ENCODE measurements around the gene LLGL1.
A peak's percentile ranks its signal among the peaks of the same experiment; 100 is the strongest.

The LLGL1 gene

DNA sequence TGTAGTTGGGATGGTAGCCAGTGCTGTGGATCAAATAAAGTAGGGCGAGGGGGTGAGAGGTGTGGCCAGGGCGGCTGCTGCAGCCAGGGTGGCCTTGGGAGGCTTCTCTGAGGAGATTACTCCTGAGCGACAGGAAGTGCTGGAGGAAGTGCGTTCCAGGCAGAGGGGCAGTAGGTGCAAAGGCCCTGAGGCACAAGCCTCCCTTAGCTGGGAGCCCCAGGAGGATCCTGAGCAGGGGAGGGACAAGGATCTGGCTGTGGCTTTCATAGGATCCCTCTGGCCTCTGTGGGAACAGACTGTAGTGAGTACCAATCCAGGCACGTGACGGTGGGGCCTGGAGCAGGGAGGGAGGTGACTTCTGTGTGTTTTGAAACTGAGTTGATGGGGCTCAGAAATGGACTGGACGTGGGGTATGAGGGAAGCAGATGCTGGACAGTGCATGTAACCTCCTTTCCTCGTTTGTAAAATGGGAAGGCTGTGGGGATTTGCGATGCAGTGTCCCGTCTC, 2.8 kb downstream of the LLGL1 start:
- H4K20me1 ChIP-seq (ENCODE audit: insufficient read depth, low read length, poor library complexity, severe bottlenecking), result peaks cover 7% of the 10 kb centered on the region
- no peaks in the 10 kb centered on the region for H3K9me3 ChIP-seq (ENCODE audit: insufficient read depth, low read depth, low read length)
- H3K79me2 ChIP-seq (ENCODE audit: insufficient read depth, low read length), result peaks cover 32% of the 10 kb centered on the region
- H3F3A ChIP-seq (ENCODE audit: low read depth), result no peaks in the 10 kb centered on the region
- no peaks in the 10 kb centered on the region for H3K36me3 ChIP-seq (ENCODE audit: insufficient read depth, low read length)
- peaks cover 22% of the 10 kb centered on the region for H3K4me1 ChIP-seq (ENCODE audit: insufficient read depth, low read length, poor library complexity, severe bottlenecking)
- H3K9me2 ChIP-seq (replicated peaks; ENCODE audit: low read depth, low read length), result no peaks in the 10 kb centered on the region
- no peak for TF ChIP-seq EZH2phosphoT487 (IDR thresholded peaks at IDR 0.05; ENCODE audit: borderline replicate concordance)
- TF ChIP-seq, protein P1, sequence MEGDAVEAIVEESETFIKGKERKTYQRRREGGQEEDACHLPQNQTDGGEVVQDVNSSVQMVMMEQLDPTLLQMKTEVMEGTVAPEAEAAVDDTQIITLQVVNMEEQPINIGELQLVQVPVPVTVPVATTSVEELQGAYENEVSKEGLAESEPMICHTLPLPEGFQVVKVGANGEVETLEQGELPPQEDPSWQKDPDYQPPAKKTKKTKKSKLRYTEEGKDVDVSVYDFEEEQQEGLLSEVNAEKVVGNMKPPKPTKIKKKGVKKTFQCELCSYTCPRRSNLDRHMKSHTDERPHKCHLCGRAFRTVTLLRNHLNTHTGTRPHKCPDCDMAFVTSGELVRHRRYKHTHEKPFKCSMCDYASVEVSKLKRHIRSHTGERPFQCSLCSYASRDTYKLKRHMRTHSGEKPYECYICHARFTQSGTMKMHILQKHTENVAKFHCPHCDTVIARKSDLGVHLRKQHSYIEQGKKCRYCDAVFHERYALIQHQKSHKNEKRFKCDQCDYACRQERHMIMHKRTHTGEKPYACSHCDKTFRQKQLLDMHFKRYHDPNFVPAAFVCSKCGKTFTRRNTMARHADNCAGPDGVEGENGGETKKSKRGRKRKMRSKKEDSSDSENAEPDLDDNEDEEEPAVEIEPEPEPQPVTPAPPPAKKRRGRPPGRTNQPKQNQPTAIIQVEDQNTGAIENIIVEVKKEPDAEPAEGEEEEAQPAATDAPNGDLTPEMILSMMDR (conservative IDR thresholded peaks at IDR 0.05; ENCODE audit: low read length), result no peak
- peak overlapping the region; percentile 8 for H3K9ac ChIP-seq (ENCODE audit: low read depth, low read length, poor library complexity, severe bottlenecking)
- no peaks in the 10 kb centered on the region for H3K27me3 ChIP-seq (ENCODE audit: insufficient read depth, low read length, poor library complexity, severe bottlenecking)
- no peak overlapping the region for H2AFZ ChIP-seq (ENCODE audit: low read length)
- H3K4me3 ChIP-seq (ENCODE audit: low read length, poor library complexity, severe bottlenecking), result peak overlapping the region; percentile 0
- peak overlapping the region; percentile 99 for H3K4me2 ChIP-seq (ENCODE audit: low read depth, low read length, poor library complexity, severe bottlenecking)

DNA sequence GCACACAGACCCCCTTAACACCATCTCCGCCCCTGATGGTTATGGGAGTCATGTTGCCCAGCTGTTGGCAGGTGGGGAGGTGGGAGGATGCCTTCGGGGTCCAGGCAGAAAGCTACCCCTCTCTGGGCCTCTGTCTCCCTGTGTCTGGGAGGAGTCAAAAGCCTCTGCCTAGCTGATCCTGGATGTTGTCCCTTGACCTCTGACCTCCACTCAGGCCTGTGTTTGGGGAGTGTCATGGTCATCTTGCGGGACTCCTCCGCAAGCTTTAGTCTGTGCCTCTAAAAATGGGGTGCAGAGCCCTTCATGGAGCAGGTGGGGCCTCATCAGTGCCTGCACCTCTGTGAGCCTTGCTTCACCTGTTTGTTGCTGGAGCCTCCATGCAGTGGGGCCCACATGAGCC, 3.8 kb downstream of the LLGL1 start:
- Histone ChIP-seq H2AFZ (ENCODE audit: low read length) (no peak overlapping the region), H3K9me3 (ENCODE audit: insufficient read depth, low read depth, low read length) (no peaks in the 10 kb centered on the region), H3K27me3 (ENCODE audit: insufficient read depth, low read length, poor library complexity, severe bottlenecking) (no peaks in the 10 kb centered on the region), H3K4me2 (ENCODE audit: low read depth, low read length, poor library complexity, severe bottlenecking) (peak overlapping the region; percentile 13), H3K4me3 (ENCODE audit: low read length, poor library complexity, severe bottlenecking) (no peak overlapping the region), H3K9ac (ENCODE audit: low read depth, low read length, poor library complexity, severe bottlenecking) (no peak overlapping the region), H3K79me2 (ENCODE audit: insufficient read depth, low read length) (peaks cover 32% of the 10 kb centered on the region), H3F3A (ENCODE audit: low read depth) (no peaks in the 10 kb centered on the region), H3K4me1 (ENCODE audit: insufficient read depth, low read length, poor library complexity, severe bottlenecking) (peaks cover 22% of the 10 kb centered on the region), H3K9me2 (replicated peaks; ENCODE audit: low read depth, low read length) (no peaks in the 10 kb centered on the region), H4K20me1 (ENCODE audit: insufficient read depth, low read length, poor library complexity, severe bottlenecking) (peaks cover 7% of the 10 kb centered on the region), H3K36me3 (ENCODE audit: insufficient read depth, low read length) (no peaks in the 10 kb centered on the region; the same call in 1 of the 2 replicates)
- TF ChIP-seq EZH2phosphoT487 (IDR thresholded peaks at IDR 0.05; ENCODE audit: borderline replicate concordance), result no peak
- TF ChIP-seq, protein P1 (conservative IDR thresholded peaks at IDR 0.05; ENCODE audit: low read length), result no peak

DNA sequence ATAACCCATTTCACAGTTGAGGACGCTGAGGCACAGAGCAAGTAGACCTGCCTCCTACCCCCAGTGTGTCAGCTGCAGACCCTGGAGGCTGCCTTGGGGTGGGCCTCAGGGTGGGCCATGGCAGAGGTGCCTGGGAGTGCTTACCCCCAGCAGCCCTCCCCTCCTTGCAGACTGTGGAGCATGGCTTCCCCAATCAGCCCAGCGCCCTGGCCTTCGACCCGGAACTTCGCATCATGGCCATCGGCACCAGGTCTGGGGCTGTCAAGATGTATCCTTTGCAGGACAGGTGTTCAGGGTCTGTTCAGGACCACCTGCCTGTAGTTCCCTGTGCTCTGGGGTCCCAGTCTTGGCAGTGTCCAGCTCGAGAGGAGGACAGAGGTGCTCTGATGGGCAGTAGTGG, 4.3 kb downstream of the LLGL1 start:
- TF ChIP-seq, protein P1 (conservative IDR thresholded peaks at IDR 0.05; ENCODE audit: low read length), result no peak
- no peak for TF ChIP-seq EZH2phosphoT487 (IDR thresholded peaks at IDR 0.05; ENCODE audit: borderline replicate concordance)
- H3K9me2 ChIP-seq (replicated peaks; ENCODE audit: low read depth, low read length), result no peaks in the 10 kb centered on the region
- H3K36me3 ChIP-seq (ENCODE audit: insufficient read depth, low read length), result no peaks in the 10 kb centered on the region; the same call in 1 of the 2 replicates
- H3K79me2 ChIP-seq (ENCODE audit: insufficient read depth, low read length), result peaks cover 32% of the 10 kb centered on the region
- H4K20me1 ChIP-seq (ENCODE audit: insufficient read depth, low read length, poor library complexity, severe bottlenecking), result peaks cover 7% of the 10 kb centered on the region
- H3K4me2 ChIP-seq (ENCODE audit: low read depth, low read length, poor library complexity, severe bottlenecking), result no peak overlapping the region
- H3K27me3 ChIP-seq (ENCODE audit: insufficient read depth, low read length, poor library complexity, severe bottlenecking), result no peaks in the 10 kb centered on the region
- H3F3A ChIP-seq (ENCODE audit: low read depth), result no peaks in the 10 kb centered on the region
- no peak overlapping the region for H2AFZ ChIP-seq (ENCODE audit: low read length)
- no peaks in the 10 kb centered on the region for H3K9me3 ChIP-seq (ENCODE audit: insufficient read depth, low read depth, low read length)
- H3K9ac ChIP-seq (ENCODE audit: low read depth, low read length, poor library complexity, severe bottlenecking), result no peak overlapping the region
- H3K4me1 ChIP-seq (ENCODE audit: insufficient read depth, low read length, poor library complexity, severe bottlenecking), result peaks cover 22% of the 10 kb centered on the region
- no peak overlapping the region for H3K4me3 ChIP-seq (ENCODE audit: low read length, poor library complexity, severe bottlenecking)

All from Loucy (cell line).